ENCODE data around the gene FKBP15. TPM values are rescaled to one million over a fixed set of nuclear protein-coding genes. Genes with fewer than 3 reads are reported as not detected.

Gene FKBP15
- total and polyA plus RNA-seq, 2 of the 8 experiments (the other 6 are each of a cell fraction or from before 2014, with no cell fraction given) = 9.9 to 13.8 TPM

DNA sequence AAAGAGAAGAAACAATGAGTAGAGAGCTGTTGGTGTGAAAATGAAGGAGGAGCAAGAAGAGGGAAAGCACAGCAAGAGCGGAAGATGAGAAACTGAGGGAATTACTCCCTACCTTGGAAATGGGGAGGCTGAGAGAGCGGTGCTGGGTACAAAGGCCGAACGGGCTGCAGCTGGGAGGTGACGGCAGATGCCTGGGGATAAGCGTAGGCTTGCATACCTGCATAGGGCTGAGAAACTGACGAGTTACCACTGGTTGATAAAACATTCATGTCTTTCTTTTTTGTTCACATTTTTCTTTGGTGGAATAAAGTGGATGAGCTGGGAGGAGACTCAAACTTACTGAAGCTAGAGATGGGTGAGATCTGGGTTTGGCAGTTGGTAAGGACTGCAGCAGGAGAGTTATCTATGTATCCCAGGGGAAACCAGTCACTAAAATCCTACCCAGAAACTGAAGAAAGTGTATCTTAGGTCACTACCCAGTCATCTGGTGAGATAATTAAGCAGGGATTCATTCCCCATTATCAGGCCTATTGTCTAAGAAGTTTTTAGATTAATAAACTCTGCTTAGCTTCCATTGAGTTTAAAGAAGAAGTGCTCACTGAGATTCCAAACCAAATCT, 34.8 kb downstream of the FKBP15 start (continued):
- TF ChIP-seq MAFK (IDR thresholded peaks at IDR 0.05; ENCODE audit: low read depth, low read length) = no peak
- no peak for TF ChIP-seq SIX5 (IDR thresholded peaks at IDR 0.05; ENCODE audit: low read depth, low read length)
- no peak for TF ChIP-seq HDAC2 (IDR thresholded peaks at IDR 0.05; ENCODE audit: borderline replicate concordance in 1 of 2, low read depth in 2 of 2, low read length in 2 of 2)
- no peak for TF ChIP-seq RNF2 (IDR thresholded peaks at IDR 0.05; ENCODE audit: borderline replicate concordance, low read depth, low read length, missing control alignments, poor library complexity, severe bottlenecking)
- TF ChIP-seq JUND (IDR thresholded peaks at IDR 0.05; ENCODE audit: low read length) = no peak
- TF ChIP-seq SP4 (IDR thresholded peaks at IDR 0.05; ENCODE audit: low read length) = no peak
- TF ChIP-seq, protein P1, sequence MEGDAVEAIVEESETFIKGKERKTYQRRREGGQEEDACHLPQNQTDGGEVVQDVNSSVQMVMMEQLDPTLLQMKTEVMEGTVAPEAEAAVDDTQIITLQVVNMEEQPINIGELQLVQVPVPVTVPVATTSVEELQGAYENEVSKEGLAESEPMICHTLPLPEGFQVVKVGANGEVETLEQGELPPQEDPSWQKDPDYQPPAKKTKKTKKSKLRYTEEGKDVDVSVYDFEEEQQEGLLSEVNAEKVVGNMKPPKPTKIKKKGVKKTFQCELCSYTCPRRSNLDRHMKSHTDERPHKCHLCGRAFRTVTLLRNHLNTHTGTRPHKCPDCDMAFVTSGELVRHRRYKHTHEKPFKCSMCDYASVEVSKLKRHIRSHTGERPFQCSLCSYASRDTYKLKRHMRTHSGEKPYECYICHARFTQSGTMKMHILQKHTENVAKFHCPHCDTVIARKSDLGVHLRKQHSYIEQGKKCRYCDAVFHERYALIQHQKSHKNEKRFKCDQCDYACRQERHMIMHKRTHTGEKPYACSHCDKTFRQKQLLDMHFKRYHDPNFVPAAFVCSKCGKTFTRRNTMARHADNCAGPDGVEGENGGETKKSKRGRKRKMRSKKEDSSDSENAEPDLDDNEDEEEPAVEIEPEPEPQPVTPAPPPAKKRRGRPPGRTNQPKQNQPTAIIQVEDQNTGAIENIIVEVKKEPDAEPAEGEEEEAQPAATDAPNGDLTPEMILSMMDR (IDR thresholded peaks at IDR 0.05; ENCODE audit: control extremely low read depth in 1 of 3, insufficient read depth in 1 of 3, low read depth in 1 of 3, low read length in 3 of 3) = no peak

Measured in H1 (cell line).